Stimulated activated naive CD8-positive, alpha-beta T cell treated with anti-CD3 and anti-CD28 coated beads, Interleukin-15, Interleukin-2, amounts not matched to agents 100 ng/mL and 50 ng/mL, for 24 hours (primary cell): Measurements from ENCODE around the gene HBM.
"Not testable (repeated sequence)": the region's sequence is repeated elsewhere in the genome, so short reads cannot be mapped to it uniquely, and the experiment has no call there.

ENCODE experiments used
- H3K27ac Mint-ChIP-seq: one replicate; pipeline ENCODE4 v1.8.0; 2021; ENCODE audit warnings: mild to moderate bottlenecking, mixed read lengths
- H3K27me3 Mint-ChIP-seq: one replicate; pipeline ENCODE4 v1.8.0; 2021; ENCODE audit warnings: mixed read lengths
- H3K36me3 Mint-ChIP-seq: one replicate; pipeline ENCODE4 v1.8.0; 2021; ENCODE audit warnings: low read depth, mixed read lengths
- H3K4me1 Mint-ChIP-seq: one replicate; pipeline ENCODE4 v1.8.0; 2021; ENCODE audit warnings: low read depth, mixed read lengths
- H3K4me3 Mint-ChIP-seq: one replicate; pipeline ENCODE4 v1.8.0; 2021; ENCODE audit warnings: mild to moderate bottlenecking, mixed read lengths
- H3K9me3 Mint-ChIP-seq: one replicate; pipeline ENCODE4 v1.8.0; 2021; ENCODE audit warnings: mixed read lengths

The HBM gene

GRCh38 chr16:133716-134115, 32.1 kb upstream of the HBM start:
- no peaks in the 10 kb centered on the region for H3K9me3 Mint-ChIP-seq
- H3K4me3 Mint-ChIP-seq = no peak overlapping the region
- H3K36me3 Mint-ChIP-seq = peaks cover 27% of the 10 kb centered on the region
- H3K27me3 Mint-ChIP-seq = no peaks in the 10 kb centered on the region
- H3K27ac Mint-ChIP-seq = no peak overlapping the region
- peaks cover 51% of the 10 kb centered on the region for H3K4me1 Mint-ChIP-seq

DNA sequence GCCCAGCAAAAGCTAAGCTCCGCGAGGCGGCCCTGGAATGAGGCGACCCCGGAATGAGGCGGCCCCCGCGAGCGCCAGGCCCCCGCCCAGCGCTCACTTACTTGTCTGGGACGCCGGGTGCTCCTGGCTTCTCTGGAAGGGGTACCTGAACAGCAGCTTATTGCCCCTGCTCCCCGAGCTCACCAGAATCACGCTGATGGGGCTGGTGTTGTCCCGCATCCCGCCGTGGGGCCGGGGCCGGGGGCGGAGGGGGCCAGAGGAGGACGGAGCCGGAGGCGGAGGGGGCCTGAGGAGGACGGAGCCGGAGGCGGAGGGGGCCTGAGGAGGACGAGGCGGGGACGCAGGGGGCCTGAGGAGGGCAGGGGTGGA, 27.7 kb upstream of the HBM start:
- H3K4me3 Mint-ChIP-seq = peak overlapping the region; percentile 89
- peaks cover 32% of the 10 kb centered on the region for H3K4me1 Mint-ChIP-seq
- H3K36me3 Mint-ChIP-seq = peaks cover 17% of the 10 kb centered on the region
- H3K9me3 Mint-ChIP-seq = no peaks in the 10 kb centered on the region
- peak overlapping the region; percentile 82 for H3K27ac Mint-ChIP-seq
- no peaks in the 10 kb centered on the region for H3K27me3 Mint-ChIP-seq

DNA sequence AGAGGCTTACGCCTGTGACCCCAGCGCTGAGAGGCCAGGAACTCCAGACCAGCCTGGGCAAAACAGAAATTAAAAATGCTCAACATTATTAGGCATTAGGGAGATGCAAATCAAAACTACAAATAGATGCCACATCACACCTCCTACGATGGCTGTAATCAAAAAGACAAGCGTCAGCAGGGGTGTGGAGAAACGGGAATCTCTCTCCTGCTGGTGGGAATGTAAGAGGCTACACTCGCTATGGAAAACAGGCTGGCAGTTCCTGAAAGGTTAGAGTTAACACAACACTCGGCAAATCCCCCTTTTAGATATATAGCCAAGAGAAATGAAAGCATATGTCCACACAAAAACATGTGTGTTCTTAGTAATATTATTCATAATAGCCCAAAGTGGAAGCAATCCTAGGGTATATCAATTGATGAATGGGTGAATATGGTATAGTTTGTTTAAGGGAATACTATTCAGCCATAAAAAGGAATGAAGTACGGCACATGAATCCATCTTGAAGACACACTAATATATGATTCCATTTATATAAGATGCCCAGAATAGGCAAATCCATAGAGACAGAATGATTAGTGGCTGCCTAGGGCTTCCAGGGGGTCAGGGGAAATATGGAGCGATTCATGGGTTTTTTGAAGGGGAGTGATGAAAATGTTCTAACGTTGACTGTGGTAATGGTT, 25.5 kb upstream of the HBM start:
- peaks cover 7% of the 10 kb centered on the region for H3K27me3 Mint-ChIP-seq
- peaks cover 19% of the 10 kb centered on the region for H3K4me1 Mint-ChIP-seq
- H3K27ac Mint-ChIP-seq = no peak overlapping the region
- H3K4me3 Mint-ChIP-seq = peak overlapping the region; percentile 55
- no peaks in the 10 kb centered on the region for H3K9me3 Mint-ChIP-seq
- peaks cover 5% of the 10 kb centered on the region for H3K36me3 Mint-ChIP-seq

DNA sequence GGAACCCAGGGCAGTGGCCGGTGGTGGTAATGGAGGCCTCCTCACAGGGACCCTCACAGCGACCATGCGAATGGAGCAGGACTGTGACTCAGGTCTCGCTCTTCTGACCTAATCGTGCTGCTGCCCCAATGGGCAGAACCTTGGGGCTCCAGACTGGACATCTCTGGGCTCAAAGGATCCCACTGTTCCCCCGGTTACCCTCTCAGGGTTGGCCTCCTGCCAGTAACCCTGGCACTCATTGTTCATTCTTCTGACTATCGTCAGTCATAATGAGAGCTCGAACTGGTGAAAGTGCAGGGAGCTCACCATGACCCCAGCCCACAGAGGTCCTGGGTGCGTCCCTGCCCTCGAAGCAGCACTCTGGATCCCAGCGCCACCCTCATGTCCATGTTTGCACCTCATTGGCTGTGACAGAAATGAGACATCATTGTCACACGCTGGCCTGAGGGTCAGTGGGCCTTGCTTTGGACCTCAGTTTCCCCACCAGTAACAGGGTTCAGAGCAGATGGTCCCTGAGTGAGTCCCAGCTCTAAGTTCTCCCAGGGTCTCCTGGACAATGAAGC, 23.3 kb upstream of the HBM start:
- H3K9me3 Mint-ChIP-seq = no peaks in the 10 kb centered on the region
- H3K36me3 Mint-ChIP-seq = no peaks in the 10 kb centered on the region
- H3K4me3 Mint-ChIP-seq = no peak overlapping the region
- H3K27me3 Mint-ChIP-seq = peaks cover 7% of the 10 kb centered on the region
- H3K27ac Mint-ChIP-seq = no peak overlapping the region
- H3K4me1 Mint-ChIP-seq = peaks cover 5% of the 10 kb centered on the region

DNA sequence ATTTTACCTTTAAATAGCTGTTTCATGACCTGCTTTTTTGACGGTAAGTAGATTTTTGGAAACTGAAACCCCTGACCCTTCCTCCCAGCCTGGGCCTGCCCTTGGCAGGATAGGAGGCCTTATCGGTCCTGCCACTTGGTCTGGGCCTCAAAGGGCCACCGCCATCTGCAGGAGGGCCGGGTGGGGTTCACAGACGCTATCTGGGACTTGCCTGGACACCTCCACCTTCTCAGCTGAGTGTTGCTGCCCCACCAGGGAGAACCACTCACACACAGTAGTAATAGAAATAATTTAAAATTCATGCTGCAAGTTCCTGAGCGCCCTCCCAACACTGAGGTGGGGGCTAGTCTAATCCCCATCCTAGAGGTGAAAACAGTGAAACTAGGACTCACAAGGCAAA, 22.7 kb upstream of the HBM start:
- peaks cover 5% of the 10 kb centered on the region for H3K4me1 Mint-ChIP-seq
- H3K36me3 Mint-ChIP-seq = no peaks in the 10 kb centered on the region
- H3K27ac Mint-ChIP-seq = no peak overlapping the region
- H3K9me3 Mint-ChIP-seq = no peaks in the 10 kb centered on the region
- no peak overlapping the region for H3K4me3 Mint-ChIP-seq
- H3K27me3 Mint-ChIP-seq = peaks cover 7% of the 10 kb centered on the region

- no peaks in the 10 kb centered on the region for H3K9me3 Mint-ChIP-seq
- peaks cover 5% of the 10 kb centered on the region for H3K4me1 Mint-ChIP-seq
- peaks cover 11% of the 10 kb centered on the region for H3K27me3 Mint-ChIP-seq
- no peak overlapping the region for H3K4me3 Mint-ChIP-seq
- H3K27ac Mint-ChIP-seq = no peak overlapping the region
- H3K36me3 Mint-ChIP-seq = no peaks in the 10 kb centered on the region
Measured at GRCh38 chr16:143456-143855, 22.3 kb upstream of the HBM start.

- Mint-ChIP-seq H3K27me3 (peaks cover 25% of the 10 kb centered on the region), H3K9me3 (no peaks in the 10 kb centered on the region), H3K4me1 (no peaks in the 10 kb centered on the region), H3K27ac (no peak overlapping the region), H3K36me3 (no peaks in the 10 kb centered on the region), H3K4me3 (no peak overlapping the region)
Measured at GRCh38 chr16:144797-145252, 21.0 kb upstream of the HBM start.

- H3K27me3 Mint-ChIP-seq = peaks cover 31% of the 10 kb centered on the region
- H3K36me3 Mint-ChIP-seq = no peaks in the 10 kb centered on the region
- no peak overlapping the region for H3K27ac Mint-ChIP-seq
- no peak overlapping the region for H3K4me3 Mint-ChIP-seq
- no peaks in the 10 kb centered on the region for H3K4me1 Mint-ChIP-seq
- no peaks in the 10 kb centered on the region for H3K9me3 Mint-ChIP-seq
Measured at GRCh38 chr16:146646-147045, 19.1 kb upstream of the HBM start.

- Mint-ChIP-seq H3K4me3 (no peak overlapping the region), H3K27me3 (peaks cover 31% of the 10 kb centered on the region), H3K36me3 (no peaks in the 10 kb centered on the region), H3K9me3 (no peaks in the 10 kb centered on the region), H3K4me1 (peaks cover under 1% of the 10 kb centered on the region), H3K27ac (no peak overlapping the region)
Measured at GRCh38 chr16:149024-149660, 16.6 kb upstream of the HBM start.

DNA sequence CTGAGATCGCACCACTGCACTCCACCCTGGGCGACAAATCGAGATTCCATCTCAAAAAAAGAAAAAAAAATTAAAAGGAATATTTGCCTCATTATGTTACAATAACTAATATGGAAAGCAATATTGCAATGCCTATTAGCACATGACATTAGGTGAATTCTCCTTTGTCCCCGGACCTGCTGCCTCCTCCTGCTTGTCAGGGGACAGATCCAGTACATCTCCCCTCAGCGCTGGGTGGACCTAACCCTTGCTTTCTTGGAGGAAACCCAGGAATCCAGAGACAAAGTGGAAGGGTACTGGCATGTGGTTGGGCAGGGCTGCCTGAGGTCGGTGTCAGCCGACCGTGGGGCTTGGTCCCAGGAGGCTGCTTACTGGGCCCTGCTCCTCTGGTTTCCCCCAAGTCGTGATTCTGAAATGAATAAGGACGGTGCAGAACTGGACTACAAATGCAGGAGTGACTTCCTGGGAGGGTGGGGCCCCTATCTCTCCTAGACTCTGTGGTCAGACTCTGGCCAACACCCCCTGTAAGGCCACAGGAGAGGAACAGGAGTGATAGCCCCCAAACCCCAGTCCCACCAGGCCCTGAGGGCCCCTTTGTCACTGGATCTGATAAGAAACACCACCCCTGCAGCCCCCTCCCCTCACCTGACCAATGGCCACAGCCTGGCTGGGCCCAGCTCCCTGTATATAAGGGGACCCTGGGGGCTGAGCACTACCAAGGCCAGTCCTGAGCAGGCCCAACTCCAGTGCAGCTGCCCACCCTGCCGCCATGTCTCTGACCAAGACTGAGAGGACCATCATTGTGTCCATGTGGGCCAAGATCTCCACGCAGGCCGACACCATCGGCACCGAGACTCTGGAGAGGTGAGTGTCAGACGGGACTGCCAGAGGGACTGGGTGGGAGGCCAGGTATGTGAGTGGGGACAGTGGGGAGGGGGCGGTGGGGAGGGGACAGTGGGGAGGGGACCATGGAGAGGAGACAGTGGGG, 13.3 kb upstream of the HBM start, which contains the start of gene HBZ:
Gene HBZ (plus strand): TSS at position 504 of the 988 bp plus-strand sequence. CDS start 266 bp downstream, at position 770.
- H3K27ac Mint-ChIP-seq = no peak within 1 kb of the TSS
- H3K27me3 Mint-ChIP-seq = peaks cover 38% of the 10 kb centered on the region
- no peaks in the 10 kb centered on the region for H3K36me3 Mint-ChIP-seq
- peaks cover 10% of the 10 kb centered on the region for H3K4me1 Mint-ChIP-seq
- H3K4me3 Mint-ChIP-seq = no peak within 1 kb of the TSS
- no peaks in the 10 kb centered on the region for H3K9me3 Mint-ChIP-seq

- Mint-ChIP-seq H3K27me3 (peaks cover 42% of the 10 kb centered on the region), H3K4me1 (peaks cover 10% of the 10 kb centered on the region)
- not testable (repeated sequence) for H3K4me3 Mint-ChIP-seq, H3K36me3 Mint-ChIP-seq, H3K9me3 Mint-ChIP-seq, H3K27ac Mint-ChIP-seq
Measured at GRCh38 chr16:153129-153521, 12.7 kb upstream of the HBM start.

- not testable (repeated sequence) for H3K27ac Mint-ChIP-seq, H3K9me3 Mint-ChIP-seq, H3K4me3 Mint-ChIP-seq, H3K36me3 Mint-ChIP-seq
- Mint-ChIP-seq H3K27me3 (peaks cover 40% of the 10 kb centered on the region), H3K4me1 (peaks cover 10% of the 10 kb centered on the region)
Measured at GRCh38 chr16:153550-154216, 12.1 kb upstream of the HBM start.

GRCh38 chr16:154217-155030, 11.4 kb upstream of the HBM start:
- no peaks in the 10 kb centered on the region for H3K9me3 Mint-ChIP-seq
- no peaks in the 10 kb centered on the region for H3K36me3 Mint-ChIP-seq
- H3K4me3 Mint-ChIP-seq = peak overlapping the region; percentile 78
- H3K4me1 Mint-ChIP-seq = peaks cover 10% of the 10 kb centered on the region
- peaks cover 37% of the 10 kb centered on the region for H3K27me3 Mint-ChIP-seq
- no peak overlapping the region for H3K27ac Mint-ChIP-seq

DNA sequence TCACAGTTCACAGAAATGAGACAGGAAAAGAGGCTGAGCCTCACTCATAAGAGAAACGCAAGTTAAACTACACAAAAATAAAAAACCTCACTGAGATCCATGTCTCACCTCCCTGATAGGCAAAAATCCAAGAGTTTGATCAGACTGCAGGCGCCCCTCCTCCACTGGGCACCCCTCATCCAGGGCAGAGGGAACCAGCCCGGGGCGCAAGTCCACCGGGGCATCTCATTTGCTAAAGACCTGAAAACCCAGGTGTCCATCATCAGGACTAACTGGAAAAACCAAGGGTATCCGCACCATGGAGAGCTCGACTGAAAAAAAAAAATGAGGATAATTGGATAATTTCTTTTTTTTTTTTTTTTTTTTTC, 10.8 kb upstream of the HBM start:
- Mint-ChIP-seq H3K27me3 (peaks cover 34% of the 10 kb centered on the region), H3K27ac (no peak overlapping the region), H3K36me3 (no peaks in the 10 kb centered on the region), H3K9me3 (no peaks in the 10 kb centered on the region), H3K4me3 (peak overlapping the region; percentile 78), H3K4me1 (peaks cover 10% of the 10 kb centered on the region)
